ENCODE data around the gene SEMA6A. TPM values are rescaled to one million over a fixed set of nuclear protein-coding genes. Genes with fewer than 3 reads are reported as not detected.

Gene SEMA6A
- total RNA-seq = 10 to 100 TPM; 12.6 to 41.6 (median 15.7) TPM

- TF ChIP-seq CTCF (IDR thresholded peaks at IDR 0.05; ENCODE audit: low read depth) = no peak
These were observed at the start of gene SEMA6A for GRCh38 chr5:116574367-116575325. Gene SEMA6A (minus strand): TSS chr5:116574823. CDS start chr5:116504944, 69,879 bp downstream.

- no peak for TF ChIP-seq CTCF (IDR thresholded peaks at IDR 0.05; ENCODE audit: low read depth)
These were observed 47.9 kb upstream of the SEMA6A start for GRCh38 chr5:116622375-116623050.

GRCh38 chr5:116621599-116621998 is 47.0 kb upstream of the SEMA6A start:
- no peak for TF ChIP-seq CTCF (IDR thresholded peaks at IDR 0.05; ENCODE audit: low read depth)

GRCh38 chr5:116616876-116617275 is 42.3 kb upstream of the SEMA6A start:
- no peak for TF ChIP-seq CTCF (IDR thresholded peaks at IDR 0.05; ENCODE audit: low read depth)

- TF ChIP-seq CTCF (IDR thresholded peaks at IDR 0.05; ENCODE audit: low read depth) = no peak
These were observed 39.9 kb upstream of the SEMA6A start for GRCh38 chr5:116614603-116614920.

GRCh38 chr5:116613445-116613844 is 38.8 kb upstream of the SEMA6A start:
- TF ChIP-seq CTCF (IDR thresholded peaks at IDR 0.05; ENCODE audit: low read depth) = no peak

- no peak for TF ChIP-seq CTCF (IDR thresholded peaks at IDR 0.05; ENCODE audit: low read depth)
These were observed 37.8 kb upstream of the SEMA6A start for GRCh38 chr5:116612431-116612830.

All from subcutaneous adipose tissue (tissue), 4 donors.